ENCODE measurements around the gene TBX2.

TBX2 gene

GRCh38 chr17:61379457-61380216 lies 20.0 kb upstream of the TBX2 start:
- Mint-ChIP-seq H3K4me3 (no peak overlapping the region), H3K27me3 (no peaks in the 10 kb centered on the region), H3K4me1 (peaks cover 0 to 9% of the 10 kb centered on the region in 2 donors), H3K9me3 (no peaks in the 10 kb centered on the region), H3K27ac (no peak overlapping the region), H3K36me3 (peaks cover 0 to 6% of the 10 kb centered on the region in 2 donors)
- no peak for DNase-seq
- no peak for ATAC-seq (replicated peaks)

- Mint-ChIP-seq H3K9me3 (no peaks in the 10 kb centered on the region), H3K4me3 (no peak overlapping the region)
Measured at GRCh38 chr17:61380217-61380835, 19.3 kb upstream of the TBX2 start.

GRCh38 chr17:61380836-61381525 lies 18.7 kb upstream of the TBX2 start:
- H3K4me1 Mint-ChIP-seq: peaks cover 0 to 9% of the 10 kb centered on the region in 2 donors
- H3K27me3 Mint-ChIP-seq: no peaks in the 10 kb centered on the region
- H3K4me3 Mint-ChIP-seq: no peak overlapping the region
- H3K9me3 Mint-ChIP-seq: no peaks in the 10 kb centered on the region
- no peak overlapping the region for H3K27ac Mint-ChIP-seq
- DNase-seq (no peak), ATAC-seq (replicated peaks) (no peak)
- H3K36me3 Mint-ChIP-seq: peaks cover 0 to 6% of the 10 kb centered on the region in 2 donors

More at GRCh38 chr17:61380217-61380835, 19.3 kb upstream of the TBX2 start:
- Mint-ChIP-seq H3K27ac (no peak overlapping the region), H3K36me3 (peaks cover 0 to 6% of the 10 kb centered on the region in 2 donors), H3K4me1 (peaks cover 0 to 9% of the 10 kb centered on the region in 2 donors), H3K27me3 (no peaks in the 10 kb centered on the region)
- ATAC-seq (replicated peaks) (no peak), DNase-seq (no peak)

GRCh38 chr17:61381537-61381936 lies 18.1 kb upstream of the TBX2 start:
- H3K27ac Mint-ChIP-seq: no peak overlapping the region
- no peak for ATAC-seq (replicated peaks)
- H3K27me3 Mint-ChIP-seq: no peaks in the 10 kb centered on the region
- no peak for DNase-seq
- H3K4me1 Mint-ChIP-seq: peaks cover 0 to 9% of the 10 kb centered on the region in 2 donors
- H3K36me3 Mint-ChIP-seq: peaks cover 0 to 3% of the 10 kb centered on the region in 2 donors
- H3K4me3 Mint-ChIP-seq: no peak overlapping the region
- H3K9me3 Mint-ChIP-seq: no peaks in the 10 kb centered on the region

- H3K4me1 Mint-ChIP-seq: peaks cover 0 to 9% of the 10 kb centered on the region in 2 donors
- no peaks in the 10 kb centered on the region for H3K9me3 Mint-ChIP-seq
- ATAC-seq (replicated peaks): no peak
- H3K4me3 Mint-ChIP-seq: no peak overlapping the region
- H3K27ac Mint-ChIP-seq: no peak overlapping the region
- H3K36me3 Mint-ChIP-seq: no peaks in the 10 kb centered on the region
- H3K27me3 Mint-ChIP-seq: no peaks in the 10 kb centered on the region
- no peak for DNase-seq
Measured at GRCh38 chr17:61382796-61383688, 16.6 kb upstream of the TBX2 start.

- Mint-ChIP-seq H3K4me3 (no peak overlapping the region), H3K36me3 (no peaks in the 10 kb centered on the region), H3K4me1 (peaks cover 0 to 7% of the 10 kb centered on the region in 2 donors), H3K9me3 (no peaks in the 10 kb centered on the region), H3K27me3 (peaks cover 0 to 7% of the 10 kb centered on the region in 2 donors), H3K27ac (no peak overlapping the region)
- ATAC-seq (replicated peaks): no peak
- DNase-seq: no peak
Measured at GRCh38 chr17:61383689-61384201, 15.9 kb upstream of the TBX2 start.

- no peak overlapping the region for H3K4me3 Mint-ChIP-seq
- H3K9me3 Mint-ChIP-seq: no peaks in the 10 kb centered on the region
- no peak for ATAC-seq (replicated peaks)
- peaks cover 5 to 13% of the 10 kb centered on the region in 2 donors for H3K27me3 Mint-ChIP-seq
- H3K36me3 Mint-ChIP-seq: no peaks in the 10 kb centered on the region
- DNase-seq: no peak
- no peak overlapping the region for H3K27ac Mint-ChIP-seq
- peaks cover 2 to 7% of the 10 kb centered on the region in 2 donors for H3K4me1 Mint-ChIP-seq
Measured at GRCh38 chr17:61384354-61384691, 15.3 kb upstream of the TBX2 start.

- DNase-seq: no peak
- H3K27ac Mint-ChIP-seq: no peak overlapping the region
- no peaks in the 10 kb centered on the region for H3K36me3 Mint-ChIP-seq
- peaks cover 8 to 17% of the 10 kb centered on the region in 2 donors for H3K27me3 Mint-ChIP-seq
- no peak overlapping the region for H3K4me3 Mint-ChIP-seq
- H3K9me3 Mint-ChIP-seq: no peaks in the 10 kb centered on the region
- H3K4me1 Mint-ChIP-seq: peaks cover 4 to 12% of the 10 kb centered on the region in 2 donors
- no peak for ATAC-seq (replicated peaks)
Measured at GRCh38 chr17:61384692-61385576, 14.7 kb upstream of the TBX2 start.

GRCh38 chr17:61385577-61386236 lies 13.9 kb upstream of the TBX2 start:
- no peak for ATAC-seq (replicated peaks)
- peaks cover 16 to 25% of the 10 kb centered on the region in 2 donors for H3K27me3 Mint-ChIP-seq
- H3K4me3 Mint-ChIP-seq: no peak overlapping the region
- no peak overlapping the region for H3K27ac Mint-ChIP-seq
- H3K36me3 Mint-ChIP-seq: no peaks in the 10 kb centered on the region
- DNase-seq: no peak
- H3K9me3 Mint-ChIP-seq: no peaks in the 10 kb centered on the region
- peaks cover 5 to 15% of the 10 kb centered on the region in 2 donors for H3K4me1 Mint-ChIP-seq

GRCh38 chr17:61386251-61386650 lies 13.4 kb upstream of the TBX2 start:
- no peaks in the 10 kb centered on the region for H3K9me3 Mint-ChIP-seq
- ATAC-seq (replicated peaks) (no peak), DNase-seq (no peak)
- H3K4me3 Mint-ChIP-seq: no peak overlapping the region
- H3K27ac Mint-ChIP-seq: no peak overlapping the region
- H3K4me1 Mint-ChIP-seq: peaks cover 5 to 15% of the 10 kb centered on the region in 2 donors
- H3K27me3 Mint-ChIP-seq: peaks cover 21 to 31% of the 10 kb centered on the region in 2 donors
- H3K36me3 Mint-ChIP-seq: no peaks in the 10 kb centered on the region

GRCh38 chr17:61387011-61387410 lies 12.6 kb upstream of the TBX2 start:
- H3K4me3 Mint-ChIP-seq: no peak overlapping the region

GRCh38 chr17:61387511-61388305 lies 11.9 kb upstream of the TBX2 start:
- Mint-ChIP-seq H3K36me3 (peaks cover 4 to 8% of the 10 kb centered on the region in 2 donors), H3K4me1 (peaks cover 5 to 15% of the 10 kb centered on the region in 2 donors), H3K27me3 (peaks cover 33 to 43% of the 10 kb centered on the region in 2 donors), H3K9me3 (no peaks in the 10 kb centered on the region), H3K4me3 (no peak overlapping the region), H3K27ac (no peak overlapping the region)
- DNase-seq (no peak), ATAC-seq (replicated peaks) (no peak)

More at GRCh38 chr17:61387011-61387410, 12.6 kb upstream of the TBX2 start:
- H3K9me3 Mint-ChIP-seq: no peaks in the 10 kb centered on the region
- DNase-seq (no peak), ATAC-seq (replicated peaks) (no peak)
- peaks cover under 1% of the 10 kb centered on the region in 2 donors for H3K36me3 Mint-ChIP-seq
- no peak overlapping the region for H3K27ac Mint-ChIP-seq
- peaks cover 28 to 36% of the 10 kb centered on the region in 2 donors for H3K27me3 Mint-ChIP-seq
- peaks cover 5 to 15% of the 10 kb centered on the region in 2 donors for H3K4me1 Mint-ChIP-seq

Data from stimulated activated naive B cell treated with anti-CD40 and anti-IgM and Interleukin-4, amounts not matched to agents 10 μg/mL and 1 μg/mL and 100 μg/mL, for 72 hours (primary cell).